ENCODE measurements around the gene ADAMTS15. TPM values are rescaled to one million over a fixed set of nuclear protein-coding genes. Genes with fewer than 3 reads are reported as not detected.

The ADAMTS15 gene
- total RNA-seq, 2 experiments from 2014 or later: 0.05 to 0.08 TPM

GRCh38 chr11:130456286-130456685 lies 7.8 kb downstream of the ADAMTS15 start:
- H3K27me3 Mint-ChIP-seq (ENCODE audit: low read depth): peaks cover 19% of the 10 kb centered on the region
- H3K4me3 Mint-ChIP-seq: no peak overlapping the region
- no peaks in the 10 kb centered on the region for H3K36me3 Mint-ChIP-seq (ENCODE audit: low read depth)
- H3K27ac Mint-ChIP-seq: no peak overlapping the region
- POLR2A ChIA-PET: no interaction called here
- no peak for ATAC-seq
- no peaks in the 10 kb centered on the region for H3K4me1 Mint-ChIP-seq (ENCODE audit: low read depth)
- CTCF ChIA-PET: no interaction called here
- no peak for DNase-seq
- H3K9me3 Mint-ChIP-seq (ENCODE audit: insufficient read depth): no peaks in the 10 kb centered on the region

GRCh38 chr11:130457623-130458409 lies 9.4 kb downstream of the ADAMTS15 start:
- ATAC-seq (no peak), DNase-seq (no peak)
- Mint-ChIP-seq H3K27me3 (ENCODE audit: low read depth) (peaks cover 12% of the 10 kb centered on the region), H3K4me1 (ENCODE audit: low read depth) (no peaks in the 10 kb centered on the region), H3K9me3 (ENCODE audit: insufficient read depth) (no peaks in the 10 kb centered on the region), H3K27ac (no peak overlapping the region), H3K4me3 (no peak overlapping the region), H3K36me3 (ENCODE audit: low read depth) (no peaks in the 10 kb centered on the region)
- CTCF ChIA-PET: no interaction called here
- POLR2A ChIA-PET: no interaction called here

- Mint-ChIP-seq H3K36me3 (ENCODE audit: low read depth) (no peaks in the 10 kb centered on the region), H3K4me3 (no peak overlapping the region), H3K9me3 (ENCODE audit: insufficient read depth) (no peaks in the 10 kb centered on the region), H3K27me3 (ENCODE audit: low read depth) (peaks cover 12% of the 10 kb centered on the region), H3K27ac (no peak overlapping the region), H3K4me1 (ENCODE audit: low read depth) (no peaks in the 10 kb centered on the region)
- ChIA-PET CTCF (no interaction called here), POLR2A (no interaction called here)
- no peak for DNase-seq
- no peak for ATAC-seq
These were observed 9.9 kb downstream of the ADAMTS15 start for GRCh38 chr11:130458410-130458729.

GRCh38 chr11:130459521-130459920 lies 11.1 kb downstream of the ADAMTS15 start:
- no peak overlapping the region for H3K4me3 Mint-ChIP-seq
- DNase-seq: no peak

GRCh38 chr11:130462101-130462885 lies 13.8 kb downstream of the ADAMTS15 start:
- no peak for DNase-seq
- no peaks in the 10 kb centered on the region for H3K36me3 Mint-ChIP-seq (ENCODE audit: low read depth)
- POLR2A ChIA-PET: no interaction called here
- H3K27me3 Mint-ChIP-seq (ENCODE audit: low read depth): peaks cover 3% of the 10 kb centered on the region
- no peak for ATAC-seq
- H3K27ac Mint-ChIP-seq: no peak overlapping the region
- H3K4me3 Mint-ChIP-seq: no peak overlapping the region
- H3K9me3 Mint-ChIP-seq (ENCODE audit: insufficient read depth): no peaks in the 10 kb centered on the region
- CTCF ChIA-PET: interaction anchor here (1.2 kb wide), 1 partner anchor 27 kb away, joined by 3 read pairs; no protein-coding TSS in a partner anchor
- no peaks in the 10 kb centered on the region for H3K4me1 Mint-ChIP-seq (ENCODE audit: low read depth)

More at GRCh38 chr11:130459521-130459920, 11.1 kb downstream of the ADAMTS15 start:
- peaks cover 11% of the 10 kb centered on the region for H3K27me3 Mint-ChIP-seq (ENCODE audit: low read depth)
- H3K27ac Mint-ChIP-seq: no peak overlapping the region
- no peaks in the 10 kb centered on the region for H3K9me3 Mint-ChIP-seq (ENCODE audit: insufficient read depth)
- no peak for ATAC-seq
- POLR2A ChIA-PET: no interaction called here
- H3K36me3 Mint-ChIP-seq (ENCODE audit: low read depth): no peaks in the 10 kb centered on the region
- CTCF ChIA-PET: no interaction called here
- H3K4me1 Mint-ChIP-seq (ENCODE audit: low read depth): no peaks in the 10 kb centered on the region

- H3K9me3 Mint-ChIP-seq (ENCODE audit: insufficient read depth): no peaks in the 10 kb centered on the region
- H3K27ac Mint-ChIP-seq: no peak overlapping the region
- peaks cover 3% of the 10 kb centered on the region for H3K27me3 Mint-ChIP-seq (ENCODE audit: low read depth)
- no peak for DNase-seq
- ChIA-PET CTCF (interaction anchor here (1.2 kb wide), 1 partner anchor 28 kb away, joined by 3 read pairs; no protein-coding TSS in a partner anchor), POLR2A (no interaction called here)
- H3K36me3 Mint-ChIP-seq (ENCODE audit: low read depth): no peaks in the 10 kb centered on the region
- H3K4me3 Mint-ChIP-seq: no peak overlapping the region
- no peaks in the 10 kb centered on the region for H3K4me1 Mint-ChIP-seq (ENCODE audit: low read depth)
- no peak for ATAC-seq
These were observed 14.5 kb downstream of the ADAMTS15 start for GRCh38 chr11:130462931-130463330.

GRCh38 chr11:130464291-130464812 lies 15.9 kb downstream of the ADAMTS15 start:
- H3K4me3 Mint-ChIP-seq: no peak overlapping the region
- H3K36me3 Mint-ChIP-seq (ENCODE audit: low read depth): no peaks in the 10 kb centered on the region
- H3K27ac Mint-ChIP-seq: no peak overlapping the region
- H3K9me3 Mint-ChIP-seq (ENCODE audit: insufficient read depth): no peaks in the 10 kb centered on the region
- DNase-seq: no peak
- peaks cover 3% of the 10 kb centered on the region for H3K27me3 Mint-ChIP-seq (ENCODE audit: low read depth)
- ATAC-seq: no peak
- CTCF ChIA-PET: no interaction called here
- no peaks in the 10 kb centered on the region for H3K4me1 Mint-ChIP-seq (ENCODE audit: low read depth)
- POLR2A ChIA-PET: no interaction called here

GRCh38 chr11:130465263-130465662 lies 16.8 kb downstream of the ADAMTS15 start:
- DNase-seq (no peak), ATAC-seq (no peak)
- no peak overlapping the region for H3K27ac Mint-ChIP-seq
- no peaks in the 10 kb centered on the region for H3K4me1 Mint-ChIP-seq (ENCODE audit: low read depth)
- peaks cover 3% of the 10 kb centered on the region for H3K27me3 Mint-ChIP-seq (ENCODE audit: low read depth)
- CTCF ChIA-PET: no interaction called here
- no peaks in the 10 kb centered on the region for H3K36me3 Mint-ChIP-seq (ENCODE audit: low read depth)
- POLR2A ChIA-PET: no interaction called here
- no peaks in the 10 kb centered on the region for H3K9me3 Mint-ChIP-seq (ENCODE audit: insufficient read depth)
- H3K4me3 Mint-ChIP-seq: no peak overlapping the region

- POLR2A ChIA-PET: no interaction called here
- H3K27ac Mint-ChIP-seq: no peak overlapping the region
- ATAC-seq: no peak
- H3K9me3 Mint-ChIP-seq (ENCODE audit: insufficient read depth): no peaks in the 10 kb centered on the region
- H3K36me3 Mint-ChIP-seq (ENCODE audit: low read depth): no peaks in the 10 kb centered on the region
- CTCF ChIA-PET: no interaction called here
- no peaks in the 10 kb centered on the region for H3K4me1 Mint-ChIP-seq (ENCODE audit: low read depth)
- peaks cover 3% of the 10 kb centered on the region for H3K27me3 Mint-ChIP-seq (ENCODE audit: low read depth)
- DNase-seq: no peak
- H3K4me3 Mint-ChIP-seq: no peak overlapping the region
These were observed 18.9 kb downstream of the ADAMTS15 start for GRCh38 chr11:130467116-130467900.

- no peak overlapping the region for H3K27ac Mint-ChIP-seq
- no peaks in the 10 kb centered on the region for H3K4me1 Mint-ChIP-seq (ENCODE audit: low read depth)
- ChIA-PET CTCF (no interaction called here), POLR2A (no interaction called here)
- no peaks in the 10 kb centered on the region for H3K9me3 Mint-ChIP-seq (ENCODE audit: insufficient read depth)
- H3K27me3 Mint-ChIP-seq (ENCODE audit: low read depth): peaks cover 3% of the 10 kb centered on the region
- H3K36me3 Mint-ChIP-seq (ENCODE audit: low read depth): no peaks in the 10 kb centered on the region
- no peak overlapping the region for H3K4me3 Mint-ChIP-seq
- DNase-seq (no peak), ATAC-seq (no peak)
These were observed 20.7 kb downstream of the ADAMTS15 start for GRCh38 chr11:130469181-130469580.

- H3K27me3 Mint-ChIP-seq (ENCODE audit: low read depth): no peaks in the 10 kb centered on the region
- no peak for ATAC-seq
- no peak overlapping the region for H3K27ac Mint-ChIP-seq
- ChIA-PET POLR2A (no interaction called here), CTCF (interaction anchor here (1.9 kb wide), 1 partner anchor 36 kb away, joined by 6 read pairs; no protein-coding TSS in a partner anchor)
- no peaks in the 10 kb centered on the region for H3K4me1 Mint-ChIP-seq (ENCODE audit: low read depth)
- DNase-seq: no peak
- no peaks in the 10 kb centered on the region for H3K9me3 Mint-ChIP-seq (ENCODE audit: insufficient read depth)
- H3K4me3 Mint-ChIP-seq: no peak overlapping the region
- H3K36me3 Mint-ChIP-seq (ENCODE audit: low read depth): no peaks in the 10 kb centered on the region
These were observed 22.6 kb downstream of the ADAMTS15 start for GRCh38 chr11:130470832-130471706.

All from activated CD8-positive, alpha-beta T cell treated with anti-CD3 and anti-CD28 coated beads, Interleukin-2, amount 10 ng/mL, durations not matched to agents 7 days and 5 days (primary cell).